WI38 (cell line): Measurements from ENCODE around the gene RBP3.

Source experiments
- H3K4me3 ChIP-seq: 2 replicates; pipeline ENCODE4 v1.5.1; 2011; ENCODE audit warnings: low read depth, mild to moderate bottlenecking, control low read depth, low read length
- TF ChIP-seq, protein P1 (sequence below): IDR thresholded peaks from 2 replicates; pipeline ENCODE4 v1.5.1; 2012; ENCODE audit warnings: low read depth, mild to moderate bottlenecking, control low read depth, low read length

RBP3 gene

GRCh38 chr10:47367646-47368045 lies 19.5 kb downstream of the RBP3 start:
- no peak overlapping the region for H3K4me3 ChIP-seq
- TF ChIP-seq, protein P1, sequence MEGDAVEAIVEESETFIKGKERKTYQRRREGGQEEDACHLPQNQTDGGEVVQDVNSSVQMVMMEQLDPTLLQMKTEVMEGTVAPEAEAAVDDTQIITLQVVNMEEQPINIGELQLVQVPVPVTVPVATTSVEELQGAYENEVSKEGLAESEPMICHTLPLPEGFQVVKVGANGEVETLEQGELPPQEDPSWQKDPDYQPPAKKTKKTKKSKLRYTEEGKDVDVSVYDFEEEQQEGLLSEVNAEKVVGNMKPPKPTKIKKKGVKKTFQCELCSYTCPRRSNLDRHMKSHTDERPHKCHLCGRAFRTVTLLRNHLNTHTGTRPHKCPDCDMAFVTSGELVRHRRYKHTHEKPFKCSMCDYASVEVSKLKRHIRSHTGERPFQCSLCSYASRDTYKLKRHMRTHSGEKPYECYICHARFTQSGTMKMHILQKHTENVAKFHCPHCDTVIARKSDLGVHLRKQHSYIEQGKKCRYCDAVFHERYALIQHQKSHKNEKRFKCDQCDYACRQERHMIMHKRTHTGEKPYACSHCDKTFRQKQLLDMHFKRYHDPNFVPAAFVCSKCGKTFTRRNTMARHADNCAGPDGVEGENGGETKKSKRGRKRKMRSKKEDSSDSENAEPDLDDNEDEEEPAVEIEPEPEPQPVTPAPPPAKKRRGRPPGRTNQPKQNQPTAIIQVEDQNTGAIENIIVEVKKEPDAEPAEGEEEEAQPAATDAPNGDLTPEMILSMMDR: no peak

- TF ChIP-seq, protein P1: no peak
- H3K4me3 ChIP-seq: no peak overlapping the region
These were observed 20.4 kb downstream of the RBP3 start for GRCh38 chr10:47368431-47369180.

DNA sequence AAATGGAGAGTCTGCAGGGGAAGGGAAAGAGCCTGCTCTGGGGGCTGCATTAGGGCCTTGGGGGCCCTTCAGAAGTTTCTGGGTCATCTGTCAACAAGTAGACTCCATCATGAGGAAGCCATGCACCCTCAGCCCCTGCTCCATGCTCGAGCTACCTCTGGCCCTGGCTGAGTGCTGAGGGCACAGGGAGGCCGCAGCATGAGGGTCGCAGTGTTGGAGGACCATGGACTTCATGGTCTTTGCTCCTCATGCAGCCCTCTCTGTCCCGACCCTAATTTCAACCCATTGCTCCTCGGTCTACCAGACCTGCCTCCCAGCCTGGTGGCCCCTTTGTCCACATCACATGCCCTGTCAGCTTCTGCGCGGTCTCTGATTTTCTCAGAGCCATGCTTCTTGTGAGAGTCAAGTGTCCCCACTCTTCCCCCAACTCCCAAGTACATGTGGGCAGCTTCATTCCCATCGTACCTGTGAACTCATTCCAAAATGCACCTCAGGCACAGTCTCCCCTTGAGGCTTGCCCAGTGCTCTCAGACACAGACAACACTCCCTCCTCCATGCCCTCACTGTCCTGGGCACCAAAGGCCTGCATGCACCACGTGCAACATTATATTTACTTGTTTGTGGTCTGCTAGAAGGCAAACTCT lies 21.2 kb downstream of the RBP3 start:
- TF ChIP-seq, protein P1: no peak

DNA sequence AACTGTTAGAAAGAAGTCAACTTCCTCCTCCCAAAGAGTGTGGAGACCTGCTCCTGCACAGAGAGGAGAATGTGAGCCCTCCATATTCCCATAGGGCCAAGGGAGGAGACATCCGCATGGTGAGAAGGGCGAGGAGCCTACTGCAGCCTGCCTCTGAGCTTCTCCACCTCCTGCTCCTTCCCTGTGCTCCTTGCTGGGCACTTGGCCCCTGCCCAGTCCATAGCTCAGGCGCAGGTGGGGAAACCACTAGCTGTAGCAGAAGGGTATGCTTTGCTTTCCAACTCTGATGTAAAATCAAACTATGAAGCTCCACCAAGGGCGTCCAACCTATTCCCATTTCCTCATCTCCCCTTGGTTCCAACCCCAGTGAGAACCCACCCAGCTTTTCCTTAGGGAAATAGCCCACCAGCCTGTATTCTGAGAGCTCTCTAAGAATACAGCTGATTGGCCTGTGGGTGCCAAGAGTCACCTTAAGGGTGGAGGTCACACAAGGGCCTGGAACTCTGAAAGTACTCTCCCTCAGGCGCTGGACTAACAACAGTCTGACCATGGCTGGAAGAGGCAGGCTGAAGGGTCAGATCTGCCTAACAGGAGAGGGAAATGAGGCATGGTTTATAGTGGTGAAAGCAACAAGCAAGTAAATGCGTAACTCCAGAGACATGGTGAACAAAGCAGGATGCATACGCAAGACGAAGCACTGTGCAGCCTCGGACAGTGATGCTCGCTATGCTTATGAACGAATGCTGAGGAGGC lies 22.0 kb downstream of the RBP3 start:
- TF ChIP-seq, protein P1: no peak
- no peak overlapping the region for H3K4me3 ChIP-seq

More for the DNA sequence above, 21.2 kb downstream of the RBP3 start:
- no peak overlapping the region for H3K4me3 ChIP-seq

GRCh38 chr10:47370878-47371277 lies 22.7 kb downstream of the RBP3 start:
- H3K4me3 ChIP-seq: no peak overlapping the region
- TF ChIP-seq, protein P1: no peak

DNA sequence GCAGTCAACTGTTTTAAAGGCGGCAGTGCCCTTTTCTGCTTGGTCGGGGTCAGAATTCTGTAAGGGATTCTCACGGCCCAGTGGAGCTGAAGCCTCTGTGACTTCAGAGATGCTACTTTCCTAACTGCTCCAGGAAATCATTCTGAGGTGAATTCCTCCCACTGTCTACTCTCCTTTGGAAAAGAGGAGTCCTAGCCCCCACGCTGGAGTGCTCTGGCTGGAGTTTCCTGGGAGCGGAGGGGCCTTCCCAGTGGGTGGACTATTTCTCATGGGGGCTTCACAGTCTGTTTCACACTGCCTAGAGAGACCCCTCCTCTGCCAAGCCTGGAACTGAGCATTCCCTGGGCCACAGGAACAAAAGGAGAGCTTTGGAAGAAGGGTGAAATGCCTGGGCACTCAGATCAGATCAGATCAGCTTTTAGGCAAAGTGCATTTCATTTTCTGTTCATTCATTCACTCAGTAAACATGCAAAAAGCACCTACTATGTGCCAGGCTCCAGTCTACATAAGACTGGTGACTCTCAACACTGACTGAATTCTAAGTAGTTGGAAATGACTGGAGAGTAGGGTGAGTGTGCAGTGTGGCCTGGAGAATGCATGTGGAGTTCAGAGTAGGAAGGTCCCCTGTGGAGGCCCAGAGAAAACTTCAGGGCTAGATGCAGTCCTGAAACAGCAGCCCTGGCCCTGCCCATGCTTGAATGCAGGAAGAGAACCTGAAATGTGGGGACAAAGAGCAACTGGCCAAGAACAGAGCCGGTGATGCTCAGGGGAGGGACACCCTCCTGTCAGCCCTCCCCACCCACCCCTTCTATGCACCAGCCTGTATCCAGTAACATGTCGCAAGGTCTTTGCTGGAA lies 23.7 kb downstream of the RBP3 start:
- H3K4me3 ChIP-seq: no peak overlapping the region

More for the DNA sequence above, 23.7 kb downstream of the RBP3 start:
- TF ChIP-seq, protein P1: no peak
